ENCODE results near the gene TMEM115. TPM values are rescaled to one million over a fixed set of nuclear protein-coding genes. Genes with fewer than 3 reads are reported as not detected.

Gene TMEM115
- total RNA-seq, 4 donors from 2014 or later, result 70.0 to 111 (median 85.1) TPM

DNA sequence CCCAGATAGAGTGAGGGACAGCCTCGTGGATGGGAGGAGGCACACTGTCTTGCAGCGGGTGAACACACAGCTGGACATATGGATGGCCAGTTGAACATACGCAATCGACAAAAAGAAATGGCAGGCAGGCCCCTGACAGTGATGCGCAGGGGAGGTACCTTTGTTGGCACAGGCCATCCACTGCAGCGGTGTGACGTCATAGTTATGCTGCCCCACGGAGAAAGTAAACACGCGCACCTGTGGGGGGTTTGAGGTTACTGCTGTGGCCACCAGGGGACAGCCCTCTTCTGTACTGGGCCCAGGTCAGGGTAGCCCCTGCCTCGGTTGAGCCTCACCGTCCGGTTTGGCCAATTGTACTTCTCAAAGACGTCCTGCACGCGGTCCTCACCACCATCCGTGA lies 19.4 kb upstream of the TMEM115 start:
- intact Hi-C loops (cut with DNase I), result no loop called here
- no peaks in the 10 kb centered on the region for H3K4me1 ChIP-seq

GRCh38 chr3:50378024-50378423 lies 18.7 kb upstream of the TMEM115 start:
- DNase-seq, result no peak
- intact Hi-C loops (cut with DNase I), result no loop called here
- H3K27ac ChIP-seq, result no peak overlapping the region
- H3K9me3 ChIP-seq, result no peaks in the 10 kb centered on the region
- H3K4me1 ChIP-seq, result no peaks in the 10 kb centered on the region
- TF ChIP-seq POLR2A (IDR thresholded peaks at IDR 0.05) (no peak), CTCF (IDR thresholded peaks at IDR 0.05) (no peak)
- no peaks in the 10 kb centered on the region for H3K27me3 ChIP-seq
- H3K36me3 ChIP-seq, result no peaks in the 10 kb centered on the region
- H3K4me3 ChIP-seq (replicated peaks in 1 of 3), result no peak overlapping the region
- 77 to 92% methylated on average over 2 to 3 of the region's 6 CpGs for WGBS, 2 donors

More for the DNA sequence above, 19.4 kb upstream of the TMEM115 start:
- Histone ChIP-seq H3K9me3 (no peaks in the 10 kb centered on the region), H3K36me3 (no peaks in the 10 kb centered on the region), H3K4me3 (replicated peaks in 1 of 3) (no peak overlapping the region), H3K27ac (no peak overlapping the region), H3K27me3 (no peaks in the 10 kb centered on the region)
- 91 to 95% methylated on average over 10 to 17 of the region's 17 CpGs for WGBS, 2 donors
- DNase-seq, result no peak
- TF ChIP-seq POLR2A (IDR thresholded peaks at IDR 0.05) (no peak), CTCF (IDR thresholded peaks at IDR 0.05) (no peak)

- H3K4me3 ChIP-seq (replicated peaks in 1 of 3), result no peak overlapping the region
- no peak overlapping the region for H3K27ac ChIP-seq
- H3K27me3 ChIP-seq, result no peaks in the 10 kb centered on the region
- no peak for TF ChIP-seq POLR2A (IDR thresholded peaks at IDR 0.05)
- no peak for TF ChIP-seq CTCF (IDR thresholded peaks at IDR 0.05)
- DNase-seq, result no peak
- H3K36me3 ChIP-seq, result no peaks in the 10 kb centered on the region
- intact Hi-C loops (cut with DNase I), result no loop called here
- H3K9me3 ChIP-seq, result no peaks in the 10 kb centered on the region
- no peaks in the 10 kb centered on the region for H3K4me1 ChIP-seq
- 72 to 81% methylated on average over 5 to 7 of the region's 7 CpGs for WGBS, 2 donors
Measured at GRCh38 chr3:50375258-50375931, 16.1 kb upstream of the TMEM115 start.

- DNase-seq, result no peak
- Histone ChIP-seq H3K4me1 (no peaks in the 10 kb centered on the region), H3K4me3 (replicated peaks in 1 of 3) (no peak overlapping the region), H3K27me3 (no peaks in the 10 kb centered on the region), H3K9me3 (no peaks in the 10 kb centered on the region), H3K36me3 (no peaks in the 10 kb centered on the region), H3K27ac (no peak overlapping the region)
- intact Hi-C loops (cut with DNase I), result no loop called here
- TF ChIP-seq CTCF (IDR thresholded peaks at IDR 0.05) (no peak), POLR2A (IDR thresholded peaks at IDR 0.05) (no peak)
- 72 to 80% methylated on average over 16 to 19 of the region's 22 CpGs for WGBS, 2 donors
Measured at GRCh38 chr3:50374363-50375257, 15.3 kb upstream of the TMEM115 start.

Measured in thyroid gland (tissue), 4 donors.